K562 (cell line): Measurements from ENCODE around the gene TGFB1I1. TPM values are rescaled to one million over a fixed set of nuclear protein-coding genes. Genes with fewer than 3 reads are reported as not detected.

Experiments
- ATAC-seq: fragments of 200-7000 bp; cut with Tn5 transposase; 3 replicates; pipeline ENCODE4 v1.9.1; 2020; ENCODE audit warnings: moderate library complexity
- BruUV-seq: library from RNA; stranded (reverse); fragments of 400-500 nt; replicated peaks from 2 replicates; lab custom pipeline; 2021; lab: Mats Ljungman, UMichigan
- CTCF ChIA-PET: fragments of 300-600 bp; formaldehyde crosslinking; extraction: SDS; loops from one replicate; lab custom pipeline; 2021; ENCODE audit warnings: low intra/inter-chr PET ratio; lab: Yijun Ruan, JAX
- POLR2A ChIA-PET: fragments of 300-600, 350-650 bp; sonication (Branson Sonifier 250); formaldehyde crosslinking; extraction: SDS; loops from one replicate; lab custom pipeline; 2021; ENCODE audit warnings: antibody characterized with exemption, inconsistent platforms; lab: Yijun Ruan, JAX
- DNase-seq, 4 experiments: peaks; one replicate each; pipeline versions ENCODE4 v3.0.0 to v3.0.0-alpha.2; 2011 to 2018; ENCODE audit warnings: low spot score in 3 of 4, mixed read lengths in 3 of 4; ENCODE audit errors: extremely low read depth in 1 of 4
- FAIRE-seq: peaks from 2 replicates; lab custom pipeline; 2011; peaks lifted over from hg19 to GRCh38; lab: Jason Lieb, UNC
- H2AFZ ChIP-seq: 2 replicates; pipeline ENCODE4 v1.6.0; 2011; ENCODE audit warnings: low read depth, low read length, control low read depth, inconsistent platforms
- H3K27ac ChIP-seq: fragments of 200-600 bp; 3 replicates; pipeline ENCODE4 v1.8.0; 2011; ENCODE audit warnings: low read depth, mild to moderate bottlenecking, control low read depth, inconsistent platforms, low read length, moderate library complexity, mixed read lengths; ENCODE audit errors: extremely low read depth
- H3K27me3 ChIP-seq, 2 experiments: fragments of 300-600 bp in 1 of 2; 2 replicates in 1 of 2; 3 replicates in 1 of 2; pipeline versions ENCODE4 v1.6.0 to v1.8.0; 2011; ENCODE audit warnings: inconsistent platforms in 2 of 2, low read length in 2 of 2, mild to moderate bottlenecking in 1 of 2, mixed read lengths in 1 of 2, moderate library complexity in 1 of 2; ENCODE audit not compliant: control insufficient read depth in 2 of 2, insufficient read depth in 2 of 2
- H3K36me3 ChIP-seq: fragments of 300-600 bp; 3 replicates; pipeline ENCODE4 v1.8.0; 2011; ENCODE audit warnings: mild to moderate bottlenecking, low read length, inconsistent platforms; ENCODE audit not compliant: control insufficient read depth, insufficient read depth
- H3K4me1 ChIP-seq, 2 experiments: fragments of 200-600 bp in 1 of 2; replicated peaks in 1 of 2; 2 replicates in 1 of 2; 3 replicates in 1 of 2; pipeline versions ENCODE4 v1.5.1 to v1.8.0; 2011; ENCODE audit warnings: inconsistent platforms in 2 of 2, low read length in 2 of 2, mild to moderate bottlenecking in 1 of 2, mixed read lengths in 1 of 2, moderate library complexity in 1 of 2; ENCODE audit not compliant: control insufficient read depth in 2 of 2, insufficient read depth in 2 of 2
- H3K4me2 ChIP-seq: 2 replicates; pipeline ENCODE4 v1.6.1; 2011; ENCODE audit warnings: low read length, control low read depth, inconsistent platforms, mixed read lengths; ENCODE audit not compliant: insufficient read depth
- H3K4me3 ChIP-seq: fragments of 200-600 bp; sonication (generic), shearing (Covaris generic); 2 replicates; pipeline ENCODE4 v1.5.1; 2016; ENCODE audit warnings: control low read depth, inconsistent platforms
- H3K79me2 ChIP-seq: fragments of 200-600 bp; 3 replicates; pipeline ENCODE4 v1.8.0; 2011; ENCODE audit warnings: low read length, inconsistent platforms; ENCODE audit not compliant: control insufficient read depth, insufficient read depth
- H3K9ac ChIP-seq, 2 experiments: 2 replicates each; pipeline versions ENCODE4 v1.6.0 to v1.6.1; 2011; ENCODE audit warnings: low read depth in 2 of 2, low read length in 2 of 2, control low read depth in 1 of 2, inconsistent platforms in 1 of 2, mild to moderate bottlenecking in 1 of 2, mixed read lengths in 1 of 2; ENCODE audit not compliant: insufficient read depth in 1 of 2
- H3K9me1 ChIP-seq: one replicate; pipeline ENCODE4 v1.6.0; 2011; ENCODE audit warnings: inconsistent platforms, mild to moderate bottlenecking, low read length, moderate library complexity; ENCODE audit not compliant: control insufficient read depth, insufficient read depth
- H3K9me3 ChIP-seq: replicated peaks from 2 replicates; pipeline ENCODE4 v1.5.1; 2011; ENCODE audit warnings: low read depth, low read length, inconsistent platforms; ENCODE audit not compliant: control insufficient read depth, insufficient read depth
- H4K20me1 ChIP-seq: replicated peaks from 2 replicates; pipeline ENCODE4 v1.6.1; 2011; ENCODE audit warnings: low read length, inconsistent platforms, mixed read lengths; ENCODE audit not compliant: control insufficient read depth, insufficient read depth
- L3MBTL2 ChIP-seq: fragments of 450-650 bp; IDR thresholded peaks from 2 replicates; pipeline ENCODE4 v1.6.1; 2016; ENCODE audit warnings: mild to moderate bottlenecking, moderate library complexity
- POLR2G ChIP-seq: fragments of 200-400 bp; formaldehyde crosslinking; IDR thresholded peaks from 2 replicates; pipeline ENCODE4 v1.6.1; 2017; ENCODE audit warnings: low read depth, mild to moderate bottlenecking, antibody characterized with exemption, low read length, moderate library complexity
- RBM22 ChIP-seq: fragments of 200-400 bp; formaldehyde crosslinking; IDR thresholded peaks from 2 replicates; pipeline ENCODE4 v1.6.1; 2018; ENCODE audit warnings: low read length, low read depth; ENCODE audit not compliant: poor library complexity, severe bottlenecking
- WHSC1 ChIP-seq: IDR thresholded peaks from one replicate; pipeline ENCODE4 v1.6.1; 2012; ENCODE audit warnings: low read length, control low read depth, inconsistent platforms
- ZBTB33 ChIP-seq: sonication (generic); formaldehyde crosslinking; IDR thresholded peaks from 2 replicates; pipeline ENCODE4 v1.8.1; 2023; ENCODE audit warnings: mild to moderate bottlenecking, missing genetic modification reagents
- WGBS: fragments of 100-300 bp; shearing (Covaris generic); methylation state at CpG from one replicate; pipeline ENCODE4 v1.1.6; 2016; ENCODE audit warnings: low coverage, mixed read lengths; ENCODE audit not compliant: insufficient coverage; ENCODE audit errors: missing lambda C conversion rate; 5-methylcytosine and 5-hydroxymethylcytosine counted together
- in situ Hi-C: fragments of 300-500 bp; cut with MboI; formaldehyde crosslinking; loops from 4 replicates; pipeline ENCODE4 v1.15.0; 2018; ENCODE audit warnings: inconsistent platforms, mixed read lengths
- intact Hi-C: fragments of 100-400 bp; cut with micrococcal nuclease; formaldehyde crosslinking; loops from 2 replicates; pipeline ENCODE4 v1.14.2; 2022
- polyA plus RNA-seq, 8 experiments: library from polyadenylated mRNA; depleted of rRNA in 4 of 8; stranded (reverse) in 5 of 8; unstranded in 3 of 8; fragments of >200 nt; fragmentation: Nextera tagmentation in 2 of 8; fragmentation: Illumina TruSeq in 1 of 8; extraction: Ambion mirVana in 2 of 8; extraction: Trizol in 1 of 8; gene quantifications; 2 replicates each; pipeline versions ENCODE4 v1.2.1 to v1.2.3, GENCODE V29; 2011 to 2014; ENCODE audit warnings: inconsistent platforms in 1 of 8, missing spikeins in 1 of 8
- total RNA-seq, 7 experiments: library from RNA; depleted of rRNA in 6 of 7; stranded (reverse); fragments of >200 nt in 6 of 7; fragmentation: Illumina TruSeq in 2 of 7; extraction: Trizol in 2 of 7; gene quantifications; 2 replicates each; pipeline versions ENCODE4 v1.2.1 to v1.2.3, GENCODE V29; 2011 to 2021; ENCODE audit warnings: low replicate concordance in 1 of 7

Gene TGFB1I1
- total and polyA plus RNA-seq, 9 of the 15 experiments (the other 6 are each of a cell fraction or from before 2014, with no cell fraction given) = 0.04 to 0.91 (median 0.19) TPM

- Histone ChIP-seq H3K79me2 (no peaks in the 10 kb centered on the region), H3K4me3 (no peak overlapping the region), H2AFZ (no peak overlapping the region), H3K27me3 (no peaks in the 10 kb centered on the region), H3K4me1 (peaks cover 5 to 14% of the 10 kb centered on the region in 2 experiments; a peak in 3 of 5 replicates), H3K9me1 (no peaks in the 10 kb centered on the region), H4K20me1 (no peaks in the 10 kb centered on the region), H3K4me2 (no peak overlapping the region), H3K27ac (no peak overlapping the region), H3K36me3 (peaks cover 15% of the 10 kb centered on the region; the same call in 2 of the 3 replicates), H3K9ac (no peak overlapping the region), H3K9me3 (no peaks in the 10 kb centered on the region)
- intact Hi-C loops = no loop called here
- CTCF ChIA-PET = no interaction called here
- no peak for ATAC-seq
- in situ Hi-C loops = no loop called here
- TF ChIP-seq ZBTB33 (CRISPR knock-in tag) (peak; percentile 39; the same call in 1 of the 2 replicates), WHSC1 (no peak), L3MBTL2 (no peak), RBM22 (peak; percentile 82), POLR2G (peak; percentile 71)
- BruUV-seq = no TSS peak
- POLR2A ChIA-PET = interaction anchor here (0.8 to 4.3 kb wide), 5 partner anchors 8 to 389 kb away, joined by 3 to 20 read pairs (median 12); partner anchors contain the start of gene RUSF1
- FAIRE-seq = no peak
- 93% methylated on average over 39 of the region's 48 CpGs for WGBS
- no peak for DNase-seq
These were observed 15.2 kb downstream of the TGFB1I1 start for GRCh38 chr16:31487071-31487719.
